Kidney glomerular epithelial cell (primary cell): ENCODE measurements around the gene ERBB4.

Experiments used
- DNase-seq: peaks from one replicate; lab custom pipeline; 2025; lab: John Stamatoyannopoulos, UW

ERBB4 gene

GRCh38 chr2:211416373-211416772 is 1122.2 kb downstream of the ERBB4 start:
- DNase-seq: no peak

GRCh38 chr2:211413746-211414145 is 1124.9 kb downstream of the ERBB4 start:
- no peak for DNase-seq

GRCh38 chr2:211408483-211408891 is 1130.1 kb downstream of the ERBB4 start:
- peak; percentile 92 for DNase-seq

- DNase-seq: no peak
These were observed 1131.5 kb downstream of the ERBB4 start for GRCh38 chr2:211407076-211407475.

GRCh38 chr2:211405036-211405435 is 1133.6 kb downstream of the ERBB4 start:
- DNase-seq: no peak

GRCh38 chr2:211404098-211404497 is 1134.5 kb downstream of the ERBB4 start:
- no peak for DNase-seq

GRCh38 chr2:211401328-211401727 is 1137.3 kb downstream of the ERBB4 start:
- no peak for DNase-seq

- DNase-seq: no peak
These were observed 1140.8 kb downstream of the ERBB4 start for GRCh38 chr2:211397764-211398163.

- DNase-seq: no peak
These were observed 1141.8 kb downstream of the ERBB4 start for GRCh38 chr2:211396815-211397214.

GRCh38 chr2:211391189-211391567 is 1147.4 kb downstream of the ERBB4 start:
- no peak for DNase-seq

- DNase-seq: no peak
These were observed 1147.9 kb downstream of the ERBB4 start for GRCh38 chr2:211390536-211391188.

GRCh38 chr2:211387734-211388133 is 1150.9 kb downstream of the ERBB4 start:
- DNase-seq: no peak

- DNase-seq: no peak
These were observed 1158.6 kb downstream of the ERBB4 start for GRCh38 chr2:211380041-211380440.

- DNase-seq: no peak
These were observed 1162.2 kb downstream of the ERBB4 start for GRCh38 chr2:211376410-211376809.

GRCh38 chr2:211373203-211373602 is 1165.4 kb downstream of the ERBB4 start:
- DNase-seq: no peak

- DNase-seq: no peak
These were observed 1167.1 kb downstream of the ERBB4 start for GRCh38 chr2:211371465-211371864.

GRCh38 chr2:211368467-211368866 is 1170.1 kb downstream of the ERBB4 start:
- DNase-seq: no peak

- peak; percentile 82 for DNase-seq
These were observed 1170.9 kb downstream of the ERBB4 start for GRCh38 chr2:211367711-211368110.

GRCh38 chr2:211367293-211367692 is 1171.3 kb downstream of the ERBB4 start:
- DNase-seq: peak; percentile 35

GRCh38 chr2:211364911-211365310 is 1173.7 kb downstream of the ERBB4 start:
- no peak for DNase-seq

GRCh38 chr2:211361383-211361782 is 1177.2 kb downstream of the ERBB4 start:
- DNase-seq: no peak

GRCh38 chr2:211359347-211359746 is 1179.3 kb downstream of the ERBB4 start:
- DNase-seq: no peak

- no peak for DNase-seq
These were observed 1180.1 kb downstream of the ERBB4 start for GRCh38 chr2:211358504-211358903.

GRCh38 chr2:211354481-211354880 is 1184.1 kb downstream of the ERBB4 start:
- peak; percentile 37 for DNase-seq
